ENCODE results near the gene USP6NL.

The USP6NL gene

DNA sequence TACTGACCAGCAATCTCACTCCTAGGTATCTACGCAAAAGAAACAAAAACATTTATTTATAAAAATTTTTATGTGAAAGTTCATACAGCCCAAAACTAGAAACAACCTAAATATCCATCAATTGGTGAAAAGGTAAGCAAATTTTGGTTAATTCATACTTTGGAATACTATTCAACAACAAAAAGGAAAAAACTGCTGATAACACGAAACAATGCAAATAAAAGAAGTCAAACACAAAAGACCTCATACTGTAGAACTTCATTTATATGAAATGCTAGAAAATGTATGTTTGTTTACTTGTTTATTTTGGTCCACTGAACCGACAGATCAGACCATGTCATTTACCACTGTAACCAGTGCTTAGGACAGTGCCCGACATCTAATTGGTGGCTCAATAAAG lies 60.3 kb downstream of the USP6NL start:
- no peak for DNase-seq (ENCODE audit: low read depth)

DNA sequence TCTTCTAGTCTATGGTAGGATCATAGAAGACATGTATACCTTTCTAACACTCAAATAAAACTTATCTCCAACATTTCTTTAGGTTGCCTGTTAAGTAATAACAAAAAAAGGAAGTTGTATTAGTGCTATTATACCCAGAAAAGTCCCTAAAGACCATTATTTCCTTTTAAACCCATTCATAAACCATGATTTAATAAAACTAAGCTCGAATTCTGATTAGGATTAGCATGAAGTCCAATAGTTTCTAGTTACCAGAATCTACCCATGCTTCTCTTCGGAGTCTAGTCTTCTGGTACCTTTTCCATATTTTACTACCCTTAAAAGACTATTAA lies 62.7 kb downstream of the USP6NL start:
- no peak for DNase-seq (ENCODE audit: low read depth)

DNA sequence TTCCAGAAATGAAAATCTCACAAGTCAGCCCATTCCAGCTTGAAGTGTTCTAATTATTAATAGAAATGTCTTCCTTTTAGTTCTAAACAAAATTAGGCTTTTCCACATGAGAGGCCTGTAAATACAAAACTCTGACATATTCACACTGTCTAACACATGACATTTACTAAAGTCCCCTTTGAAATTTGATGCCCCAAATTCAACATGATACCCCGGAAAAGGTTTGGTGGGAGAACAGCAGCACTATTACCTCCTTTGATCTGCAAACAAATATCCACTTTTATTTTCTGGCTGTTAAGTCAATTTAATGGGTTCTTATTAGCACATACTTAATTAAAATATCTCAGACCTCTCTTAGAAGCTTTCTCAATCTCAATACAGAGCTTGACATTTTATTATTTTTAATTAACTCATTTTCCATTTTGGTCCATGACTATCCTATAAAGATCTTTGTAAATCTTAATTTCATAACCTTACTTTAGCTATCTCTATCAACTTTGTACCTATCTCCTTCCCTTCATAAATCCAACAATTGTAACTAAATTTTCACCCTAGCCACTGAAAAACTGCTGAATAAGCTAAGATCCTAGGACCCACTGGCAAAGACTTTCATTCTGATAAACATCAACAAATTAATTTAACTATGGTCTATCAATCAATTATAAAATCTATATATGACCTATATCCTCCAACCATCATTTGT lies 63.2 kb downstream of the USP6NL start:
- DNase-seq (ENCODE audit: low read depth), result no peak

DNA sequence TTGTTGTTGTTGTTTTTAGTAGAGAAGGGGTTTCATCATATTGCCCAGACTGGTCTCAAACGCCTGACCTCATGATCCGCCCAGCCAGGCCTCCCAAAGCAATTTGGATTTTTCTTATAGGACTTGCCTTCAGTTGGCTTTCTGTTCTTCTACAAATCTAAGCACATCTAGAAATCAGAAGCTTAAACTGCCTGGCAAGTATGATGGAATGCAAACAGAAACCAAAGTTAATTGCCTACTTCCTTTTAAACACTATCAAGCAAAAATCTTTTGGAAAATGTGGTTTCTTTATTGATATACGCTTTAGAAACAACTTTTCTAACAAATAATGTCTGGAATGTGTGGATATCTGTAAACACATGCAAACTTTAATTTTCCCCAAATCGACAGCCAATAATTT lies 64.9 kb downstream of the USP6NL start:
- DNase-seq (ENCODE audit: low read depth), result no peak

DNA sequence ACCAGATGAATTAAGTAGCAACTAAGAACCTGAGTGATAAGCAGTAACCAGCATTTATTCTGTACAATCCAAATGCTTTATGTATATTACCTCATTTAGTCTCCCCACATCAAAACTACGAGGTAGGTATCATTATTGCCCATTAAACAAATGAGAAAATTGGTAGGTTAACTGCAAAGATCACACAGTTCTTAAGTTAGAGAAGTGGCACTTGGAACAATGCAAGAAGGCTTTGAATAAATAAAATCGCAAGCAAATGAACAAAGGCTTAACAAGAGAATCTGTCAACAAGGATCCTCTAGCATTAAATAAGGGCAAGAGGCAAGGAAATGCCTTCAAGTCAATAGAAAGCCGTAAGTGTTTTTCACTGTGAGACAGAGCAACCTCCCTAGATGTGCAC lies 70.2 kb downstream of the USP6NL start:
- DNase-seq (ENCODE audit: low read depth), result no peak

DNA sequence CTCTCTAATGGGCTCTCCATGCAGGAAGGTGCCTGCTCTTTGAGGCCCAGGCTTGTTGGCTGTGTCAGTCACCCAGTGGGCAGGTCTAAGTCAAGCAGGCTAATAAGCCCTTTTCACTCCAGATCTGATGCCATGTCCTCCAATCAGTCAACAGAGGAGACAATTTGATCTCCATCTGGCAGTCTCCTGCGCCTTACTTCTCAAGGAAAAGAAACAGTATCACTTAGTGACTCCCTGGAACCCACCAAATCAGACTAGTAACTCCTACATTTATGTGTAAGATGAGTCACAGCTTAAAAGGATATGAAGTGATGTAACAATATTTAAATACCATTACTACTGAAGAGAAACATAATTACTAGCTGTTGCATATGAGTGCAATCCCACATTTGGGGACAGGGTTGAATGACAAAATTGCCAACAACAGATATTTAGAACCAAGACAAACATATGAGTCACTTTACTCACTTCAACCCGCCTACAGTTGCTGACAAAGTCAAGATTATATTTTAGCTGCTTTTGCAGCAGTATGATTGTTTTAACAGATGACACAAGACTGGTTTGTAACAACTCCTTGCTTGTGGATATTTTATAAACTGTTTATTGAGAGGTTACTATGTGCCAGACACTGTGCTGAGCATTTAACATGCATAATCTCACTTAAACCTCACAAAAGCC lies 72.1 kb downstream of the USP6NL start:
- peak; percentile 55 for DNase-seq (ENCODE audit: low read depth)

DNA sequence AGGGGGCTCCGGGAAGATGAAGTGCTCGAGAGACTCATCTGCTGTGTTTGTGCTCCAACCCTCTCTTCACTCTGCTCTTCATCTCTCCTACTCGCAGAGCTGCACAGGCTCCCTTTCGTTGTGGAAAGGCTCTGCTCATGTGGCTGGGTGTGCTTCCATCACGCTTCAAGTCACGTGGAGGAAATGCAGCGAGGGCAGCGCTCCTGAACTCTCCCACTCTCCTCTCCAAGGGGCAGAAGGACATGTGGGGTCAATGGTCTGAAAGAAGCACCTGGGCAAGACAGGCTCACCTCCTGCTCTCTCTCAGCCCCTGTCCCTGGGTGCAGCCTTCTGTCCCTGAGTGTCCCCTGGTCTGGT lies 72.6 kb downstream of the USP6NL start:
- no peak for DNase-seq (ENCODE audit: low read depth)

DNA sequence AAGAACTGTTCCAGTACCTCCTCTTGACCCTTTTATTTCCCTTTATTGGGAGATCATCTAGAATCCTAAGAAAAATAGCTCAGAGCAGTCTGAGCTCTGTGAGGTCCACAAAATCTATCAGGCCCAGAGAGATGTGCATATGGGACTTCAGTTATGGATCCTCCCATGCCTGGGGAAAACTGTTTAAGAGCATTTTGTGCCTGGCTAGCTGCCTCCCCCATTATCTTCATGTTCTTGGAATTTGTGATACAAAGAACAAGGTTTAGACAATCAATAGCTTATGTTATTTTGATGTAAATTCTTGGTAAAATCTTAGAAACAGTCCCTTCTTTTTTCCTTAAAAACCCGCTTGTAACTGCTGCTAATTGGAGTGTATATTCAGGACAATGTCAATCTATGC lies 75.2 kb downstream of the USP6NL start:
- DNase-seq (ENCODE audit: low read depth), result no peak

DNA sequence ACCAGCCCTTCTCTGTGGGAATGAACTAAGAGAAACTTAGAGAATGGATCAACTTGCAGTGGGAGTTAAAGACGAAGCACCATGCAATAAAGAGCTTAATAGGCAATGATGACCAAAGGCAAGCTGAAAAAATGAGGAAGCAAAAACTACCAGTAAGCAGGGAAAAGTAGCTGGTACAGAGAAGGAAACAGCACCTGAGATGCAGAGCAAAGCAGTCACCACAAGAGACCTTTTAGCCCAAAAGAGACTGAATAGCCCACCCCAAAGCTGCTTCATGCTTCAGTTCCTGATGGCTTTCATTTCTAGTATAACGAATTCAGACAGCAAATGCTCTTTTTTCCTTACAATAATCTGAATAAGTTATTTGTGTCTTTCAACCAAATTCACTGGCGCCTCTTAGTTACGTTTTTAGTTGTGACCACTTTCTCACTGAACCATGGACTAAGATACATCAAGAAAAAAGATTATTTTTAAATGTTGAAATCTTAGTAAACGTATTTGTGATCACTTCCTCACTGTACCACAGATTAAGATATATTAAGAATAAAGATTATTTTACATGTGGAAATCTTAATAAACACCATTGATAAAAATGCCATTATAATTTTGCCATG lies 76.0 kb downstream of the USP6NL start:
- DNase-seq (ENCODE audit: low read depth), result no peak

DNA sequence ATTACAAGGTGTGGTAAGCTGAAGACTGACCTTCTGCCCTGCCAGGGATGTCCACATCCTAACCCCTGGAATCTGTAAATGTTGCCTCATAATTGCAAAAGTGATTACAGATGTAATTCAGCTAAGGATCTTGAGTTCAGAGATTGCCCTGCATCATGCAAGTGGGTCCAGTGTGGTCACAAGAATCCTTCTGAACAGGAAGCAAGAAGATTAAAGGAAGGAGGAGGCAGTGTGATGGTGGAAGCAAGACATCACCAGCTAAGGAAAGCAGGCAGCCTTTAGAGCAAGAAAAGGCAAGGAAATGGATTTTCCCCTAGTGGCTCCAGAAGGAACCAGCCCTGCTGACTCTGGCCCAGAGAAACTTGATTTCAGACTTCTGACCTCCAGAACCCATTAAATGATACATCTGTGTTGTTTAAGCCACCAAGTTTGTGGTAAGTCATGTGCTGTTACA lies 78.1 kb downstream of the USP6NL start:
- DNase-seq (ENCODE audit: low read depth), result peak; percentile 89

DNA sequence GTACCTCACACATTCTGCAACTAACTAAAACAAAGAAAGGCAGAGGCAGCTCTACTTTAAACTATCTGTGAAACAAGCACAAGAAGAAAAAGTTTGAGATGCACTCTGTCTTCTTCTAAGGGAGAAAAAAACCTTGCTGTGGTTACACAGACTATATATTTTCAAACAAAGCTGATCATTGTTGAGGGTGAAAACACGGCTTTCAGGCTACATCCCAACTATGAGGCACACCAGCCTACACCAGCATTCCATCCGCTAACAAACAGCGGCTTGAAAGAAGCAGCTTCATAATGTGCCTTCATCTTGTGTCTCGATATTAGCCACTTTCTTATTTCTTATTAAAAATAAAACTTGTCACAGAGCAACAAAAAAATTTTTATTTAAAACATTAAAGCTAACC lies 79.1 kb downstream of the USP6NL start:
- peak; percentile 45 for DNase-seq (ENCODE audit: low read depth)

DNA sequence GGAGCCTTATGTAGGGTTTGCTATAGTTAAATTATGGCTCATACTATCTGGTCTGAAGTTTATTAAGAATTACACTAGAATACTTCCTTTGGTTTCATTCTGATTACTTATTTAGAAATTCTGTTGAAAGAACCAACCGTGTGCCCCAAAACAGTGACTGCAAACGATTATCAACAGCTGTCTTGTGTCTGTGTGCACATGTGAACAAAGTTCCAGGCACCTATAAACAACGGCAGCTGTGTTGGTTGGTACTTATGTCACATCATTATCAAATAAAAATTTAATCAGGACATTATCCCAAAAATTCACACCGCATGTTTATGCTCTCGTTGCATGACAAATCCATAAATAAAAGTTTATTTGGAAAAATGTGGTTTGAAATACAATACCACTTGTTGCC lies 80.6 kb downstream of the USP6NL start:
- no peak for DNase-seq (ENCODE audit: low read depth)

DNA sequence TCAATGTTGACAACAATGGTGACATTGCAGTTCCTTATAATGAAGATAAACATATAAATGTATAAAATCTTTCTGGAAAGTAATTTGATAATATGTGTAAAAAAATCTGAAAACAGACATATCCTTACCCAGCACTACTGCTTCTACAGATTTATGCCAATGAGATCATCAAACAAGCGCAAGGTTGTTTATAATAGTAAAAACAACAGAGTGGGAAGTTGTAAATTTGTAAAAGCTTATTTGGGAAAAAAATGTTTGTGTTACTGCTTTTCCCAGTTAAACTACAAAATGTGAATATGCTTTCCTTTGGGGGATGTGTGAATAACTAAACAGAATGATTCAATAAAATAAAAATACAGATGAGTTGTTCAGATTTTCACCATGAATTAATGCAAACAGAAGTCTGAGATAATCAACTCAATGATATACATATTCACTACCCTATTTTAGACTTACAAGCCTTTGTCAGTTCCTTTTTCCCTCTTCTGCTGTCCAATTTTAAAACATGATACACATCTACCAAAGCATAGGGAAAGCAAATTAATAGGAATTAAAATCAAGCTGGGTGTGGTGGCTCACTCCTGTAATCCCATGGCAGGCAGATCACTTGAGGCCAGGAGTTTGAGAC lies 82.1 kb downstream of the USP6NL start:
- DNase-seq (ENCODE audit: low read depth), result no peak

DNA sequence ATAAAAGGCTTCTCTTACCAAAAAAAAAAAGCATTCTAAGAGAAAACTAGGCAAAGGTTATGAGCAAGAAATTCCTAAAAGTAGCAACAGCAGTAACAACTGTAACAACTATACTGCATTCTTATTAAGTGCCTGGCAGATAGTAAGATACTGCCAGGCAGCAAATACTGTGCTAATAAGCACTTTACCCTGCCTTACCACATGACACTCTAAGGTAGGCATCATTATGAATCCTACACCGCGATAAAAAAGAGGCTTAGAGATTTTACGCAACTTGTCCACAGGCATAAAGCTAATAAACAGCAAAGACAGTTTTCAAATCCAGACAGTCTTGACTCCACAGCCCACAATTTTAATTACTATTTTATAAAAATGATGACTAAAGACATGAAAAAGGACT lies 83.2 kb downstream of the USP6NL start:
- peak; percentile 62 for DNase-seq (ENCODE audit: low read depth)

DNA sequence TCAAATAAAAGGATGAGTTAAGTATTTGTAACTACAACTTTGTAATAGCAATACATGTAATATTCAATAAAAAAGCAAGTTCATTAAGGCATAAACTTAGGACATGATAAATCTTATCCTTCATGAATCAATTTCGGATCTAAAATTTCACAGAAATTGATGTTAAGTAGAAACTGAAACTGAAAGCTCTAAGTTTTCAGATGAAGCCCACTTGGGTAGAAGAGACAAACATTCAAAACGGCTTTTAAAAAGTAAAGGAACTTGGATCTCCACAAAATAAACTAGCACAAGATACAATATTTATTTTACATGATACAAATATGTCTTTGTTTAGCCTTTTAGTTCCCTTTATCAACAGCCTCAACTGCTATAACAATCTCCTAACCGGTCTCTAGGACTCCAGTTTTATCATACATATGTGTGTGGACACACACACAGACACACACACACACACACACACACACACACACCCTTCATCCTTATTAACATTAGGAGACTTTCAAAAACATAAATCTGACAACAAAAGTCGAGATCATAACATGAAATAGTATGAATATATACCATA lies 83.7 kb downstream of the USP6NL start:
- no peak for DNase-seq (ENCODE audit: low read depth)

DNA sequence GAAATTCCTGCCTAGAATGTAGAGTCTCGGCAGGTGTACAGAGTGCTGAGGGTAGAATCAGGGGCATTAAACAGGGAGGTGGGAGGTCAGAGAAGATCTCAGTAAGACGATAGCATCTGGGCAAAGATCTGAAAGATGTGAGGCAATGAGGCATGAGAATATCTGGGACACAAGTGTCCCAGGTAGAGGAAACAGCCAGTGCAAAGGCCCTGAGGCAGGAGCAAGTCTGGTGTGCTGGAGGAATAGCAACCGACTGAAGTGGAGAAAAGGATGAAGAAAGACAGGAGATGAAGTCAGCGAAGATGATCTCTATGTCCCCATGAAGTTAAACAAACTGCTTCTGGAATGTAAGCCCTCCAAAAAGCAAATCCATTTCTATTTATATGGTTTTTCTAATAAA lies 84.4 kb downstream of the USP6NL start:
- no peak for DNase-seq (ENCODE audit: low read depth)

DNA sequence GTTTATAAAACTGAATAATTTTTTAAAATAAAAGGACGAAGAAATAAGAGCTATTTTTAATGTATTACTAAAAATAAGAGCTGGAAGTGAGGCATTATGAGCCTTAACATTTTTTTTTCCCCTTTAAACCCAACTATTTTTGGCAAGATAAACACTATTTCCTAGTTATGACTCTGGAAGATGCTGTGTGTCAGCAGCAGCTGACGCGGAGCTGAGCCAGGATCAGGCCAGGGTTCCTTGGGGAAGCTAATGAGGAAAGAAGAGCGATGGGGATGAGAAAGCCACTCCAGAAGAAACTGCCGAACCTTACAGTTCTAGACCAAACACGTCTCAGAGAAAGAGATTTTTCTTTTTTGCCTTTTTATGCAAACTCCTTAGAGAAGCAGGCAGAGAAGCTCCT lies 85.9 kb downstream of the USP6NL start:
- DNase-seq (ENCODE audit: low read depth), result no peak

DNA sequence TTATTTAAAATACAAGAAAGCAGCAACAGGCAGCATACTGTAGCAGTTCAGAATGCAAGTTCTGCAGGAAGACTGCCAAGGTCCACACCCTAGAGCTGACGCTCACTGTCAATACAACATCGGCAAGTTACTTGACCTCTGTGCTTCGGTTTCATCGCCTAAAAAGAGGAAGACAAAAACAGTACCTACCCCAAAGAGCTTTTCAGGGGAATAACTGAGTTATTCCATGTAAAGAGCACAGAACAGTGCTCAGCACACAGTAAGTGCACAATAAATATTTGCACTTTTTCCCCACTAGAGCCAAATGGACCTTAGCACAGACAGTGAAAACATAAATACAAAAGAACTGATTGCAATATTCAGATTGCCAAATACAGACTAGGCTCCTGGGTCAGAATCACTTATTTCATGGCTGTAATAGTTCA lies 88.6 kb downstream of the USP6NL start:
- no peak for DNase-seq (ENCODE audit: low read depth)

DNA sequence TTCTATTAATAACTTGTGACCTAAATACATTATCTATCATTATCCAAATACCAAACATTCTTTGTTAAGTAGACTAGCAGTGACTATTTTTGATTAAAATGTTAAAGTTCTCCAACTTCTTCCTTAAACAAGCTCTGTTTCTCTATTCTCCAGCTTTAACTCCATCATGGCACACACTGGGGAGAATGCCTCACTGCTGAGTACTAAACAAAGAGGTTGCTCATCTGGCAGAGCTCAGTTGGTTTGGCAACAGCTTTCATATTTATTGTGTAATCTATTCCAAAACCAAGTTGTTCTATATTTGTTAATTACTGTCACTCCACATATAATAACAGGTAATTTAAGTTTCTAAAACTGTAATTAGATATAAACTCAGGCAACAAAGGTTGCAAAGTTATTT lies 89.6 kb downstream of the USP6NL start:
- DNase-seq (ENCODE audit: low read depth), result peak; percentile 61

DNA sequence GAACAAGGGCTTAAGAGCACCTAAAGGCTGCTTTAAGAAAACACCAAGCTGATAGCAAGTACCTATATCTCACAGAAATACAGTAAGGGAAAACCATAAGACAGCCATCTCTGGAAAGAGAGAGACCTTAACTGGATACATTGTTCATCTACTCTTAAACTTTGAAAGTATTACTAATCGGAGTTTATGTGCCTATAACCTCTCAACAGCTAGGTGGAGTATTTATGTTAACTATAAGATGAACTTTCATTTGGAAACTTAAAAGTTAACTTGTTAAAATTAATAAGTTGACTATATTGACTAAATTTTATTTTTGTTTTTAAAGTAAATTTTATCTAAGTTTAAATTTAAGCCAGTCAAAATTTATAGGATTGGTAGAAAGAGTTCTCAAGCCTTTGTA lies 90.6 kb downstream of the USP6NL start:
- no peak for DNase-seq (ENCODE audit: low read depth)

DNA sequence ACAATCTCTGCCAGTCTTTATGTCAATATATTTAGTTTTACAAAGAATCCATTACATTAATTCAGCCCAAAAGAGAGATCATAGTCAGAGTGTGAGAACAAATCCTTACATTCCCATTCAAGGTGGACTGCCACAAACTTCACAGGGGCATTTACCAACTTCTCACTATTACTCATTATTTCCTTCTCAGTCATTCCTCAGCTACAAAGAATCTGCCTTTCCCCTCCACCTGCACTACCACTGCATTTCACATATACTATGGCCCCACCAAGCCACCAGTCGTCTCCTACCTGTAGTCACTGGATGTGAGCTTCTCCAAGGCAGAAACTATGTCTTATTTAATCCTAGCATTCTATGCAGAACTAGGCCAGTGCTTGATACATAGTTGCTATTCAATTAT lies 94.3 kb downstream of the USP6NL start:
- no peak for DNase-seq (ENCODE audit: low read depth)

DNA sequence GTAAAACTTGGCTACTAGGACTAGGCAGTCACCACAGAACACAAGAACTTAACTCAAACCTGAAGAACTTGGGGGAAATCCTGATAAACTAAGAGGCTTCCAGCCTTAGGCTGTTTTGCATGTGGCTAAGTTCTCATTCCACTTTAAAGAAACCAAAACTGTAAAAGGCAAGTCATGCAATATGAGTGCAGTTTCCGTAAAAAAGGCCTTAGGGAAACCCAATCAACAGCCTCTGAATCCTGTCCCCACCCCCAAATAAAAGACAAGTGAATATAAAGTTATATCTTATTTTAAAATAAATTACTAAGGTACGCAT lies 95.1 kb downstream of the USP6NL start:
- DNase-seq (ENCODE audit: low read depth), result no peak

All from amniotic epithelial cell (primary cell).